HG03439 (cell line): Measurements from ENCODE around the gene KIF26B.
"Not testable (repeated sequence)": the region's sequence is repeated elsewhere in the genome, so short reads cannot be mapped to it uniquely, and the experiment has no call there.

Experiments
- ATAC-seq: cut with Tn5 transposase; IDR thresholded peaks from one replicate; pipeline ENCODE4 v1.9.1; 2021; ENCODE audit warnings: mild to moderate bottlenecking, moderate library complexity; ENCODE audit not compliant: unreplicated experiment

The KIF26B gene

GRCh38 chr1:245311887-245312536 is 157.2 kb downstream of the KIF26B start:
- no peak for ATAC-seq

GRCh38 chr1:245313576-245313975 is 158.8 kb downstream of the KIF26B start:
- no peak for ATAC-seq

GRCh38 chr1:245316784-245317183 is 162.0 kb downstream of the KIF26B start:
- ATAC-seq: no peak

DNA sequence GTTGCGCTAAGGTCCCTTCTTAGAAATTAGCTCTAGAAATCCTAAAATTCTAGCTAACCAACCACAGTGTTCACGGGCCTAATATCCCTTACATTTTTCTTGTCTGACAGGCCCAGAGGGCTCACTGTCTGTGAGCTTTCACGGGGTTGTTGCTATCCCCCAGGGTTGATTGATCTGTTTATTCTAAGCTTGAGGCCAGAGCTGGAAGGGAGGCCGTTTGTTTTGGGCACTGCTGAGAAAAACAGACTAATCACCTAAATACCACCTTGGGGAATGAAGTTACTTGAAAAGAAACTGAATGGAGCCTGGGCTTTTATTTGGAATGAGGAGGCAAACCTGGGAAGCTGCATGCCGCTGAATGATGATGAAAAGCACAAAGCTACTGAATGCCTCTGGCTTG is 162.4 kb downstream of the KIF26B start:
- no peak for ATAC-seq

- no peak for ATAC-seq
These were observed 164.3 kb downstream of the KIF26B start for GRCh38 chr1:245319094-245319493.

DNA sequence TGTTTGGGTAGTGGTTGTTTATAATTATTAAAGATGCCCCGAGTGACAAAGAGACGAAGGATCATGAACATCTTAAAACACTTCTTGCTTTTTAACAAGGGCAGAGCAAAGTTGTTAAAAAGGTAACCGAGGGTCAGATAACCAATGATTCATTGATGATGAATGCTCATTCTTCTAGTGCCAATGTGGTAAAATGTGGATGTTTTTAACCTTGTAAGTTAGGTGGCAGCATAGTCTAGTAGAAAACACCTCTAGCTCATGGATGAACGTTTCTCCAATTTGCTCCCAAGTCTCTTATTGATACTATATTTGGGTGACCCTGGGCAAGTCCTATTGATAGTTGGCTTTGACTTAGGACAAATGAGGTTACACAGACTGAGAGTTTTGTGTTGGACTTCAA is 167.9 kb downstream of the KIF26B start:
- no peak for ATAC-seq

DNA sequence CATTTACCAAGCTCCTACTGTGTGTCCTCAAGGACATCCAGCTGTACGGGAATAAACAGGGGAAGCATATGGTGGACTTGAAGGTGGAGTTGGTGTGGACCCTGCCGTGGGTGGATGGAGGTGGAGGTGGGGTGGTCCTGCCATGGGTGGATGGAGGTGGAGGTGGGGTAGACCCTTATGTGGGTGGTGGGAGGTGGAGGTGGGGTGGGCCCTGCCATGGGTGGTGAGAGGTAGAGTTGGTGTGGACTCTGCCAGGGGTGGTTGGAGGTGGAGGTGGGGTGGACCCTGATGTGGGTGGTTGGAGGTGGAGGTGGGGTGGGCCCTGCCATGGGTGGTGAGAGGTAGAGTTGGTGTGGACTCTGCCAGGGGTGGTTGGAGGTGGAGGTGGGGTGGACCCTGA is 169.0 kb downstream of the KIF26B start:
- ATAC-seq: not testable (repeated sequence)

DNA sequence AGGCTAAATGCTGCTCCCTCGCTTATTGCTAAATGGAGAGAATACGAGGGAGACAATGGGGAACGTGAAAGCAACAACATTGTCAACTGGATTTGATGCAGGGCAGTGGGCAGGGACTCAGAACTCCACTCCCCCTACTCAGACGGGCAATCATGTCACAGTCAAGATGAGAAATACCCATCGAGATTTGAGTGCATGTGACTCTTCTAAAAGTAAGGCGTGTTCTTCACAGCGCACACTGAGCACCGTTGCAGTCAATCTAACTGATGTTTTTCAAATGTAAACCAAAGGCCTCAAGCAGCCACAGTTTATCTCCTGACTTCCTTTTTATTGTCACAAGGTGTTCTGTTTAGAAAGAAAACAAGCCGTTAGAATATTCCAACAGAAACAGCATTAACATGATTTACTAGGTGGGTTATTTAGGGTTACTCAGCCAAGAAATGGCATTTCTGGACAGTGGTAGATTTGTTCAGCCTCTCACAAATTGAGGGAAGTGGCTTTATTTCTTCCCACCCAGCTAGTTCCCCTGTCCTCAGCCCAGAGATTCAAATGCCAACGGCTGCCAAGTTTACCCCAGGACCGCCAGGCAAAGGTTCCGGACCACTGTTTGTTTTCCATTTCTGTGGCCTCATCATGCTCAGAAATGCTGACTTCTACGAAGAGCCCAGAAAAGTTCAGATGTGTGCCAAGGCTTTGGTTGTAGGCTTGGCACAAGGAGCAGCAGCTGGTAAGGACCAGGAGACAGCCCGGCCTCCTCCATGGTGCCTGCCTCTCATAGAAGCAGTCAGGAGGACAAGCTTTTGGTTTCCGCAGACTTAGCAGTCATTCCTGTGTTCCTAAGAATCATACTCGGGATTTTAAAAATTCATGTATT is 171.4 kb downstream of the KIF26B start:
- no peak for ATAC-seq

GRCh38 chr1:245327360-245327759 is 172.6 kb downstream of the KIF26B start:
- ATAC-seq: no peak

DNA sequence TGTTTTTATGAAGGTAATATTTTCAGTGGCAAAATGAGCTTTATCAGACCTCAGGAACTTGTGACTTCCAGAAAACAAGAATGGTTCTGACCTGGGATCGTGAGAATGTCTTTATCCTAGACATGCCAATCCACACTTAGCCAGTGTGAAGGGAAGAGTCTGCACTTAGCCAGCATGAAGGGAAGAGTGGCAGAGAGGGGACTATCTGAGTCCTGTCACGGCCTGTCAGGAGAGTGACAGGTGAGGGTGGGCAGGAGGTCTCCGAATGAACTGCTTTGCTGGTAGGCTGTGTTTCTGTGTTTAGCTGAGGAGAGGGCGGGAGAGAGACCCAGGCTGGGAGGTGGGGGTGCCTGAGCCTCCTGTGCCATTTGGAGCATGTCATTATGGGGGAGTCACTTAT is 173.1 kb downstream of the KIF26B start:
- no peak for ATAC-seq

DNA sequence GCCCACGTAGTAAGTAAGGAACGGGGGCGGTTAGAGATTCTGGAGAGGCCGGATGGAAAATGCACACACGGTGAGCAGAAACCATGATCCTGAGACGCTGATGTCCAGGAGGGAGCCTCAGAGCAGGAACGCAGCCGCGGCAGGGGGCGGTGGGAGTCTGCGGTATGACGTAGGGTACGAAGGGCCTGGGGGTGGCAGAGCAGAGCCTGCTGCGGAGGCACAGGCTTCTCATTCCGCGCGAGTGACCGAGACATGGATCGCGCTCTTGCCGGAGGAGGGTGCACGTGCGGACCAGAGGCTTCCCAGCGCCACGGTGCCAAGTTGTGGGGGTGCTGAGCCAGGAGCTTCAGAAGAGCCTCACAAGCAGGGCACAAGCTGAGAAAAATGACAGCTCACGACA is 176.2 kb downstream of the KIF26B start:
- no peak for ATAC-seq

DNA sequence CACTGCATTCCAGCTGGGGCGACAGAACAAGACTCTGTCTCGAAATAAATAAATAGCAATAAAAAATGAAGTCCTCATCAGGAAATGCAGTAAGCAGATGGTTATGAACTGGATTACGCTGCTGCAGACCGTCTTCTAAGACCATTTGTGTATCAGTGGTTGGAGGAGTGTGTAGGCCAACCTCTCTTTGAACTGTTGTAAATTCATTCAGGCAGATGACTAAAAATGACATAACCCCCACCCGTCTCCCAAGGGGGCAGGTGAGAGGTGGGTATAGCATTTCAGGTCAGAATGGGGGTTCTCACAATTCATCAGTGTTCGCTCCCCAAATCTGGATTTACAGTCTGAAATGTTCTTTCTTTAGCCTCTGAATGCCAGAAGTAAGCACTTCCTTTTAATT is 177.3 kb downstream of the KIF26B start:
- no peak for ATAC-seq

DNA sequence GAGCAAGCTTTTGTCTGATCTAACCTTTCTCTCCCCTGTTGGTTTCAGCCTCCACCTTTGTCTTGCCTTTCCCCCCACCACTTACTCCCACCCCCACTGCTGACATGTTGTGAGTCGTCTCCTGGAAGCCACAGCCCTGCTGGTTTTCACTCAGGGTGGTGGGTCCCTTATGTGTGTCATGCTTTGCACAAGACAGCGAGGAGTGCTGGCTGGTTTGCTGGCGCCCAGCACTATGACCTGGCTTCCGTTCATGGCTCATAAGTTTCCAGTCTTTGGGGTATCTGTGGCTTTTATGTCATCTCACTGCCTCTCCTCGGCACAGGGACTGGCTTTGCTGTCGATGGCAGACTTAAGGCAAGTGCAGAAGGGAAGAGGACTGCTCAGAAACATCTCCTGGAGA is 177.7 kb downstream of the KIF26B start:
- no peak for ATAC-seq

GRCh38 chr1:245334235-245334634 is 179.4 kb downstream of the KIF26B start:
- no peak for ATAC-seq

GRCh38 chr1:245334827-245335490 is 180.2 kb downstream of the KIF26B start:
- no peak for ATAC-seq

- not testable (repeated sequence) for ATAC-seq
These were observed 180.9 kb downstream of the KIF26B start for GRCh38 chr1:245335684-245336083.

GRCh38 chr1:245336149-245336983 is 181.6 kb downstream of the KIF26B start:
- no peak for ATAC-seq

DNA sequence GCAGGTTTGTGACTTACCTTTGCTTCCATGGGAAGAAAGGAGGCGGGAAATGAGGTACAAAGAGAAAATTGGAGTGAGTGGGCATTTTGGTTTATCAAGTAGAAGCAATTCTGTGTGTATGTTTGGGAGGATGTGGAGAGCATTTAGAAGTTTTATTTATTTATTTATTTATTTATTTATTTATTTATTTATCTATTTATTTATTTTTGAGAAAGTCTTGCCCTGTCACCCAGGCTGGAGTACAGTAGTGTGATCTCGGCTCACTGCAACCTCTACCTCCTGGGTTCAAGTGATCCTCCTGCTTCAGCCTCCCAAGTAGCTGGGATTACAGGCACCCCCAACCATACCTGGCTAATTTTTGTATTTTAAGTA is 182.2 kb downstream of the KIF26B start:
- not testable (repeated sequence) for ATAC-seq

DNA sequence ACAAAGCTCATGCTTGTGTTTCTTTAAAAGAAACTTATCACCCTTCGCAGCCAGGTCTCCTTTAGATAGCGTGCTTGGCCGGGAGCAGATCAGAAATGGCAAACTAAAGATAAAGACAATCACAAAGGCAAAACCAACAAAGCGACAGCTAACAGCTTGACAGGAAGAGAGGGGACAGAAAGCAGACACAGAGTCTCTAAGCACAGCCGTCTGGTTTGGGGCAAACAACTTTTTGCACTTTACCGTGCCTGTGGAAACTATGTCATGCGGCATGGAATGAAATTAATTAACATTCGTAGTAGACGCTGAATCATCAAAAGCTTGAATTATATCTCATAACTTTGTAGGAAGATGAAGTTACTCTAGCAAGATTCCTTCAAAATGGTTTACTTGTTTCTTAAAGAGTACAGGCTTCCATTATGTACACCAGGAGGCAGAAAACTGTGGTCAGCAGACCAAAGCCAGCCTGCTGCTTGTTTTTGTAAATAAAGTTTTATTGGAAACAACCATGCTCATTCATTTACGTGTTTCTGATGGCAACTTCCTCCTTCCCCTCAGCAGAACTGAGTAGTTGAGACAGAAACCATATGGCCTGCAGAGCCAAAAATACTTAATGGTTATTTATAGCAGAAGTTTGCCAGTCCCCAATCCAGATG is 183.2 kb downstream of the KIF26B start:
- ATAC-seq: no peak

GRCh38 chr1:245338485-245338877 is 183.7 kb downstream of the KIF26B start:
- ATAC-seq: no peak
